Amygdala (tissue), 56 donors: ENCODE data around the gene RNPS1.

Experiments used
- DNase-seq, 56 donors: peaks; one replicate each; lab custom pipeline; 2025; lab: John Stamatoyannopoulos, UW

The RNPS1 gene

DNA sequence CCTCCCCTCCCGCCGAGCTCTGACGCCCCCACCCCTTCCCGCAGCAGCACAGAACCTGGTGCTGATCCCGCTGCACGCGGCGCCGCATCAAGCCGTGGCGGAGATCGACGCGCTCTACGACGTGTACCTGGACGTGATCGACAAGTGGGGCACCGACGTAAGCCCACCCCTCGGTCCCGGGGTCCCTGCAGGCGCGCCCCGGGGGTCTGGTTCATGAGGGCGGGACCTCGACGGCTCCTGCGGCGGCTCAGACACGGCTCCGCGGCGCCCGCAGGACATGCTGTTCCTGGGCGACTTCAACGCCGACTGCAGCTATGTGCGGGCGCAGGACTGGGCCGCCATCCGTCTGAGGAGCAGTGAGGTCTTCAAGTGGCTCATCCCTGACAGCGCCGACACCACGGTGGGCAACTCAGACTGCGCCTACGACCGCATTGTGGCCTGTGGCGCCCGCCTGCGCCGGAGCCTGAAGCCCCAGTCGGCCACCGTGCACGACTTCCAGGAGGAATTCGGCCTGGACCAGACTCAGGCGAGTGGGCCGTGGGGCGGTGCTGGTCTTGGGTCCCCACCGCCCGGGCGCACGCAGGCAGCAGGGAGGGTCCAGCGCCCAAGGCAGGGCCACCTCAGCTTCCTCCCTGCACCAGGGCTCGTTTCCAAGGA is 30.3 kb downstream of the RNPS1 start:
- DNase-seq = no peak

DNA sequence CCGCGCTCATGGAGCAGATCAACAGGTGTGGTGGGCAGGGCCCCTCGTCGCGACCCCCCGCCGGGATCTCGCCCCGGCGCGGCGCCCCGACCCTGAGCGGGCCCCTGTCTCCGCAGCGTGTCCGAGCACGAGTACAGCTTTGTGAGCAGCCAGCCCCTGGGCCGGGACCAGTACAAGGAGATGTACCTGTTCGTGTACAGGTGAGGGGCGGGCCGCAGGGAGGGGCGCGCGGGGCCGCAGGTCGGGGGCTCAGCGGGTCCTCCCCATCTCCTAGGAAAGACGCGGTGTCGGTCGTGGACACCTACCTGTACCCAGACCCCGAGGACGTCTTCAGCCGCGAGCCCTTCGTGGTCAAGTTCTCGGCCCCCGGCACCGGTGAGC is 30.8 kb downstream of the RNPS1 start:
- no peak for DNase-seq

DNA sequence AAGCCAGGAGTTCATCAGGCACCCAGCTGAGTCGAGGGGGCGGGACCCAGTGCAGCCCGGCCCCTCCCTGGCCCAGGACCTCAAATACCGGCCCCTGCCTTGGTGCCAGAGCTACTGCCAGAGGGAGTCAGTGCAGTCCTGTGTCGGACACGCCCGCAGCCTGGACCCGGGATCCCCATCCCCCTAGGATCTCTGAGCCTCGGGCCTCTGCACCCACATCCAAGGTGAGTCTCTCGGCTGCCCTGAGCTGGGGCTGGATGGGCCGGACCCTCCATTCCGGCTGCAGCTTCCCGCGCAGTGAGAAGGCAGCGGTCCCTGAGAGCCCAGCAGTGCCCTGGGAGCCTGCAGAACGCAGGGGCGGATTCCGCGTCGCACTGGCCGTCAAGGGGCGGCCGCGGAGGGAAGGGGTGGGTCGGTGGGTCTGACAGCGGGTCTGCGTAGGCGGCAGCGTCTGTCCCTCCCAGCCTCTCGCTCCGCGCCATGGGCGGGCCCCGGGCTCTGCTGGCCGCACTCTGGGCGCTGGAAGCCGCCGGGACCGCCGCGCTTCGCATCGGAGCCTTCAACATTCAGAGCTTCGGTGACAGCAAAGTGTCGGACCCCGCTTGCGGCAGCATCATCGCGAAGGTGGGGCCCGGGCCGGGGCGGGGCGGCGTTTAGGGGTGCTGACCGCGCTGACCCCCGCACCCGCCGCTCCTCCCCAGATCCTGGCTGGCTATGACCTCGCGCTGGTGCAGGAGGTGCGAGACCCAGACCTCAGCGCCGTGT is 31.4 kb downstream of the RNPS1 start, which contains the start of gene DNASE1L2:
DNASE1L2 (plus strand) TSS at position 108 of the 765 bp plus-strand sequence; CDS start at position 481, 373 bp downstream.
- no peak for DNase-seq

DNA sequence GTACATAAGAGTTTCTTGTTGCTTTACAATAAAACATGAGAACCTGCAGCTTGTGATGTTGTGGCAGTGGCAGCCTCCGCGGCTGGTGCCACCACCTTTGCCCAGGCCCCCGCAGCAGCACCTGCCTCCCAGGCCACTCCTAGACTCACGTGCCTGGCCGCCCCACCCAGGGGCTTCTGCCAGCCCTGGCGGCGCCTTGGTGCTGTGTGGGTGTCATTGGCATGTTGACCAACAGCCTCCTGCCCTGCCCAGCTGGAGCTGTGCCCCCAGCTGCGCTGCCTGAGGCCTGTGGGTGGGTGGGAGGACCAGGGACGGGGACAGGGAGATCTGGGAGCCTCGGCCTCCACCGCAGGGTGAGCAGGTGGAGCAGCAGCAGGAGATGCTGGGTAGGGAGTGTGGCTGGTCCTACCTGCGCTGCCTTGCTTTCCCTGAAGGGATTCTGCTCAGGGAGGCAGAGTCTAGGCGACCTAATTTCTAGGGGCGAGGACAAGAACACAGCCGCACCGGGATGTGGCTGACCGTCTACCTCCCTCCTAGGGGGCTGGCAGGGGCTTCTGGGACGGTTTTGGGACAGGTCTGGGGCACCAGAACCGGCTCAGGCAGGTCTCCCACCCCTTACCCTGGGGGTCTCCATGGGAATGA is 32.1 kb downstream of the RNPS1 start:
- no peak for DNase-seq

DNA sequence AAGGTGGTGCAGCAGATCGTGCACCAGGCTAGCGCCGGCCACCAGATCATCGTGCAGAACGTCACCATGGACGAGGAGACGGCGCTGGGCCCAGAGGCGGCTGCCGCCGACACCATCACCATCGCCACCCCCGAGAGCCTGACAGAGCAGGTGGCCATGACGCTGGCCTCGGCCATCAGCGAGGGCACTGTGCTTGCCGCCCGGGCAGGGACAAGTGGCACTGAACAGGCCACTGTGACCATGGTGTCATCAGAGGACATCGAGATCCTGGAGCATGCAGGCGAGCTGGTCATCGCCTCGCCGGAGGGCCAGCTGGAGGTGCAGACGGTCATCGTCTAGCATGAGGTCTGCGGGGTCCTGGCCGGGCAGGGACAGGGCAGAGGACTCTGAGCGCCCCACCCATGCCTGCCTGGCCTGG is 32.7 kb downstream of the RNPS1 start:
- DNase-seq = no peak

DNA sequence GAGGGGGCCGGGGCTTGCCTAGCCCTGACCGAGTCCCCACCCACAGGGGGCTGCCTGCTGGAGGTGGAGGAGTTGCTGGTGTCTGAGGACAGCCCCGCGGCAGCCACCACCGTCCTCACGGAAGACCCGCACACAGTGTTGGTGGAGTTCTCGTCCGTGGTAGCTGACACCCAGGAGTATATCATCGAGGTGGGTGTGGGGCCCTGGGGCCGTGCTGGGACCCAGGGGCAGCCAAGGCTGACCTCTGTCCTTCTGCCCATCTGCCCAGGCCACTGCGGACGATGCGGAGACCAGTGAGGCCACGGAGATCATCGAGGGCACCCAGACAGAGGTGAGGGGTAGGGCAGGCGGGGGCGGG is 33.1 kb downstream of the RNPS1 start:
- DNase-seq = no peak

DNA sequence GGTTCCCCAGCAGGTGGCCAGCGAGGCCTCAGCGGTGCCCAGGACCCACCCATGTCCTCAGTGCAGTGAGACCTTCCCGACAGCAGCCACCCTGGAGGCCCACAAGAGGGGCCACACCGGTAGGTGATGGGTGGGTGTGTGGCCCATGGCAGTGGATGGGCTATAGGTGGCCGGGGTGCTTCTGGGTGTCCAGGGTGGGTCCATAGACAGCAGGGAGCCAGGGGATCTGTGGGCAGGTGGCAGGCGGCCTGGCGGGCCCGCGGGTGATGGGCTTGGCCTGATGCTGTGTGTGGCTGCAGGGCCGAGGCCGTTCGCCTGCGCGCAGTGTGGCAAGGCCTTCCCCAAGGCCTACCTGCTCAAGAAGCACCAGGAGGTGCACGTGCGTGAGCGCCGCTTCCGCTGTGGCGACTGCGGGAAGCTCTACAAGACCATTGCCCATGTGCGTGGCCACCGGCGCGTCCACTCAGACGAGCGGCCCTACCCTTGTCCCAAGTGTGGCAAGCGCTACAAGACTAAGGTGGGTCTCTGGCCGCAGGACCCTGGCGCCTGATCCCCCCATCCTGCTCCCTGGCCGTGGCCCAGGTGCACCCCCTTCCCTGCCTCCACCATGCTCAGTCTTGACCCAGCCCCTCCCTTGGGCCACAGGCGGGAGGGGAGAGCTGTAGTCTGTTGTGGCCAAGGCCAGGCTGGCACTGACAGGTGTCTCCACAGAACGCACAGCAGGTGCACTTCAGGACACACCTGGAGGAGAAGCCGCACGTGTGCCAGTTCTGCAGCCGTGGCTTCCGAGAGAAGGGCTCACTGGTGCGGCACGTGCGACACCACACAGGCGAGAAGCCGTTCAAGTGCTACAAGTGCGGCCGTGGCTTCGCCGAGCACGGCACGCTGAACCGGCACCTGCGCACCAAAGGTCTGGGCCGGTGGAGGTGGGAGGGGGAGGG is 33.8 kb downstream of the RNPS1 start:
- DNase-seq = no peak

DNA sequence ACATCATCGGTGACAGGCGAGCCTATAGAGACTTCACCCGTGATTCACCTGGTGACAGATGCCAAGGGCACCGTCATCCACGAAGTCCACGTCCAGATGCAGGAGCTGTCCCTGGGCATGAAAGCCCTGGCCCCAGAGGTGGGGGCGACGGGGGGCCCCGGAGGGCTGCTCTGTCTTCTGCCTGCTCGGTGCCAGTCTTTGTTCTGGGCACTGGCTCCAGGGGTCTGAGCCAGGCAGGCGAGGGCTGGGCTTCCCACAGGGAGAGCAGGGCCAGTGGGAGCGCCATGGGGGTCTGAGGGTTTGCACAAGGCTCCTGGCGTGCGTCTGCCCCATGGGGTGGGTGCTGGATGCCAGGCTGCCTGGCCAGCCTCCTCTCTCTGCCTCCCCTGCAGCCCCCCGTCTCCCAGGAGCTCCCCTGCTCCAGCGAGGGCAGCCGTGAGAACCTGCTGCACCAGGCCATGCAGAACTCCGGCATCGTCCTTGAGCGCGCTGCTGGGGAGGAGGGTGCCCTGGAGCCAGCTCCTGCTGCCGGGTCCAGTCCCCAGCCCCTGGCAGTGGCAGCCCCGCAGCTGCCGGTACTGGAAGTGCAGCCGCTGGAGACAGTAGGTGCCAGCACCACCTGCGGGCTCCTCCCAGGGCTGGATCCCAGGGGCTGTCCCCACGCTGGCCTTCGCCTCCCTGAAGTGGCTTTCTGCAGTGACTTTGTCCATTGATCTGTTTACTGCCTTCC is 34.7 kb downstream of the RNPS1 start:
- no peak for DNase-seq

DNA sequence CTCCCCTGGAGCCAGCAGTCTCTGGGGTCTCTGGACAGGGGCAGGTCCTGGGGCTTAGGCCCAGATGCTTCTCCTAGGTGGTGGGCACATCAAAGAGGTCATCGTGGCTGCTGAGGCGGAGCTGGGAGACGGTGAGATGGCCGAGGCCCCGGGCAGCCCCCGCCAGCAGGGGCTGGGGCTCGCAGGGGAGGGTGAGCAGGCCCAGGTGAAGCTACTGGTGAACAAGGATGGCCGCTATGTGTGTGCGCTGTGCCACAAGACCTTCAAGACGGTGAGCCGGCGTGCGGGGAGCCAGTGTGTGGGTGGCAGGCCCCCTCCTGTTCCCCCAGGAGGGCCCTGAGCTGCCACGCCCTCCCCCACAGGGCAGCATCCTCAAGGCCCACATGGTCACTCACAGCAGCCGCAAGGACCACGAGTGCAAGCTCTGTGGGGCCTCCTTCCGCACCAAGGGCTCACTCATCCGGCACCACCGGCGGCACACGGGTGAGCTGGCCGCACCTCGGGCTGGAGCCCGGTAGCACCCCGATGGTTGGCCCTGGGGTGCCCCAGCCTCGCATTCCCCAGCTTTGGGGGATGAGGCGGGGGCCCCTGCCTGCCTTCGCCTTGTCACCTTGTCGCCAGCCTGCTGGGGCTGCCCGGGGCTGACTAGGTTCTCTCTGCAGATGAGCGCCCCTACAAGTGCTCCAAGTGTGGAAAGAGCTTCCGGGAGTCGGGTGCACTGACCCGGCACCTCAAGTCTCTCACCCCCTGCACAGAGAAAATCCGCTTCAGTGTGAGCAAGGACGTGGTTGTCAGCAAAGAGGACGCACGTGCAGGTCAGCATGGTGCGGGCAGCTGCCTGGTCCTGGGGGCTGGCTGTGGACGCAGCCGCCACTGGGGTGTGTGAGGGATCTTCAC is 35.6 kb downstream of the RNPS1 start:
- DNase-seq = no peak

DNA sequence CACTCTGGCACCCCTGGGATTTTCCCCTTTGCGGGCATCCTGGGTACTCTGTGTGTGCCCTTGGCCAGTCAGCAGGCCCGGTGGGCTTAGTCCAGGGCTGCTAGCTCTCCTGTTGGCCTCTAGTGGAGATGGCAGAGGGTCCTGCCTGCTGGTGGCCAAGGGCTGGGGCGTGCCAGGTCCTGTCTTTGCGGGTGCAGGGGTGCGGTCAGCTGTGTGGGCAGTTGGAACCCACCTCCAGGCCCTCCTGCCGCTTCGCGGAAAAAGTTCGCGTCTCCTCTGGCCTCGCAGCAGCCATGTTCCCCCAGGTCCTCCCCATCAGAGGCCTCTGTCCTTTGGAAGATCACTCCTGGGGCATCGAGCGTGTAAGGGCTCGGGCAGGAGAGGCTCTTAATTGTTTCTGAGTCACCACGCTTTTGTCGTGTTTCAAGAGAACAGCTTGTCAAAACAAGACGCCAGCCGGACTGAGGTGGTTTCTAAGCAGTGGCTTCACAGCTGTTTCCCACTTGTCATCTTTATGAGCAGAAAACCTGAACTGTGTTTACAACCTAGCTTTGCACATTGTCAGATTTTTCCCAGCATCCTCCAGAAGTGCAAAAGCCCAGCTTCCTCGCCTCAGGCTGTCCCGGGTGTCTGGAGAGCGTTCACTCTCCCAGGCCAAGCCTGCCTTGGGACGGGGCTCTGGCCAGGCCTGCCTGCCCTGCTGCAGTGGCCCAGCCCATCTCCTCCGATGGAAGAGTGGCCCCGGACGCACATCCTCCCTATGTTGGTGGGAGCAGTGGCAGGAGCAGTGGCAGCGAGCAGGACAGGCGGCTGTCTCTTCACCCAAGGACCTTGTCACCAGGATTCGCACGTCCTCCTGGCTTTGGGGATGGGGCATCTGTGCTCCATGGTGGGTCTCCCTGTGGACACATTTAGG is 36.7 kb downstream of the RNPS1 start:
- peak in 1 of 56 donors; percentile 12 for DNase-seq

DNA sequence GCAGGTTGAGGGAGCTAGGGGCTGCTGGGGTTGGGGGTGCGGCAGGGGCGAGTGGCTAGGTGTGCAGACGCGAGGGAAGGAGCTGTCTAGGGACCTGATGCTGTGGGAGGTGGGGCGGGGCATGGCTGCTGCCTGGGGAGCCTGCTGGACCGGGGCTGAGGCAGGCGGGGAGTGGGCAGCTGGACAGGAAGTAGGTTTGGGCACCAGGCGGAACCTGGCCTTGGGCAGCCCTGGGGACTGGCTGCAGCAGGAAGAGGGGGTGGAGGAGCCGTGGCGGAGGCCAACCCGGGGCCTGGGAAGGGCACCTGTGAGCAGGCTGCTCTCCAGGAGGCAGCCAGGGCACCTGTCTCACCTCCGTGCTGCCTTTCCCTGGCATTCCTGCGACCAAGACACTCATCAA is 37.5 kb downstream of the RNPS1 start:
- DNase-seq = no peak

DNA sequence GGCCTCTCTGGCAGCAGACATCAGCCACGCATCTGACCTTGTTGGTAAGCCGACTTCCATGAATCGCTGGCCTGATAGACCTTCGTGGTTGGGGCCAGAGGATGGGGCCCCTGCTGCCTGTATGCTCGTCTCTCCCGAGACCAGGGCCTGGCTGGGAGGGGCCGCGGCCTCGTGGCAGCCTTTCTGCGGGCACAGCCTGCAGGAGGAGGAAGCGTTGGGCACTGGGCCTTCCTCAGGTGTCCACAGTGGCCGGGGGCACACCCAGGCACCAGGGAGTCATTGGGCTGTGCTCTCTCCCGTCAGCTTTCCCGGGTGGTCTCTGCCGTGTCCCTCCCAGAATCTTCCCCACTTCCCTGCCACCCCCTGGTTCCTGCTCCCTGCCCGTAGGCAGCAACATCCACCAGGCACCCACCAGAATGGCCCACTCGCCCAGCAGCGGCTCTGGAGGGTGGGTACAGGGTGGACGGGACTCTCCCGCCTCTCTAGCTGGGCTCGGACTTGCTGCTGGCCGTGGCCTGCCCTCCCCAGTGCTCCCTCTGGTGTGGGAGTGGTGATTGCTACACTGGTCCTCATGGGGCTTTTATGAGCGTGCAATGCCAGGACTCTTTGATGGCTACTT is 38.2 kb downstream of the RNPS1 start:
- no peak for DNase-seq

DNA sequence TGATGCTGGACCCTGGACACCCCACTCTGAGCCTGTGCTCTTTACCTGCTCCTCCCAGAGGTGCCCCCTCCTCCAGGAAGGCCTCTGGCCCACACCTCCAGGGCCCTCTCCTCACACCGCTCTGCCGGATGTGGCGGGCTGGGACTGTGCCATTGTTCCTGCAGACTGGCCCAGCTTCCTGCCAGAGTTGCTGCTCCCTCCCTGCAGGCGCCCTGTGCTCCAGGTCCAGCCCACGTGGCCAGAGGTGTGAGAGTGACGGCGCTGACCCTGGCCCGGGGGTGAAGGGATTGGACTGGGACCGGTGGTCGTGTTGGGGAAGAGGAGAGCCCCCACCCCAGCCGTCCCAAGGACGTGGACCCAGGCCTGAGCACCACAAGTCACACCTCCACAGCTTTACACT is 38.8 kb downstream of the RNPS1 start:
- DNase-seq = no peak

DNA sequence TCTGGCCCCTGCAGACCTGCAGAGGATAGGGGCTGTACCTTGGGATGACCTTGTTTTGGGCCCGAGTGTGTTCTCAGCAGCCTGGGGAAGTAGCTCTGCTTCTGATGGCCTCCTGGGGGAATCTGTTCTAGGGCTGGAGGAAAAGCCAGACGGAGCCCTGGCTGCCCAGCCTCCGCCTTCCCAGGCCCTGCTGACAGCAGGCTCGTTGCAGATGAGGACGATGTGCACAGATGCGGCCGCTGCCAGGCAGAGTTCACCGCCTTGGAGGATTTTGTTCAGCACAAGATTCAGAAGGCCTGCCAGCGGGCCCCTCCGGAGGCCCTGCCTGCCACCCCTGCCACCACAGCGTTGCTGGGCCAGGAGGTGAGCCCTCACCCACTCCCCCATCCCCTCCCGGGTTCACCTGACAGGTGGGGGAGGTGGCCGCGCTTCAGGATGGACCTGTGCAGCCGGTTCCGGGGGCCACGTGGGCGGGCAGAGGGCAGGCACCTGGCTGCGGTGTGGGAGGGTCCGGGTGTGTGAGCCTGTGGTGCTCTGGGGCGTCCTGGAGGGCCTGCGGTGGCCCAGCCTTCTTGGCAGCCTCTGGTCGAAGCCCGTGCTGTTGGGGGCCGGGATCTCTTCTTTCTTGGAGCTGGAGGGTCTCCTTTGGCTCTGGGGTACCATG is 39.6 kb downstream of the RNPS1 start:
- DNase-seq = no peak

DNA sequence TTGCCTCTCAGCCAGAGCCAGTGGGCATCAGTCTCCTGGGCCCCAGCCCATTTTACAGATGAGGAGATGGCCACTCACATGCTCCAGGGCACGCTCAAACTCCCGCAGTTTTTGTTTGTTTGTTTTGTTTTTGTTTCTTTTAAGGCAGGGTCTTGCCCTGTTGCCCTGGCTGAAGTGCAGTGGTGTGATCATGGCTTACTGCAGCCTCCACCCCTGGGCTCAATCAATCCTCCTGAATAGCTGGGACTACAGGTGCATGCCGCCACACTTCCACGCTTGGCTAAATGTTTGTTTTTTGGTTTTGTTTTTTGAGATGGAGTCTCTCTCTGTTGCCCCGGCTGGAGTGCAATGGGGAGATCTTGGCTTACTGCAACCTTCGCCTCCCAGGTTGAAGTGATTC is 41.0 kb downstream of the RNPS1 start:
- DNase-seq = no peak

DNA sequence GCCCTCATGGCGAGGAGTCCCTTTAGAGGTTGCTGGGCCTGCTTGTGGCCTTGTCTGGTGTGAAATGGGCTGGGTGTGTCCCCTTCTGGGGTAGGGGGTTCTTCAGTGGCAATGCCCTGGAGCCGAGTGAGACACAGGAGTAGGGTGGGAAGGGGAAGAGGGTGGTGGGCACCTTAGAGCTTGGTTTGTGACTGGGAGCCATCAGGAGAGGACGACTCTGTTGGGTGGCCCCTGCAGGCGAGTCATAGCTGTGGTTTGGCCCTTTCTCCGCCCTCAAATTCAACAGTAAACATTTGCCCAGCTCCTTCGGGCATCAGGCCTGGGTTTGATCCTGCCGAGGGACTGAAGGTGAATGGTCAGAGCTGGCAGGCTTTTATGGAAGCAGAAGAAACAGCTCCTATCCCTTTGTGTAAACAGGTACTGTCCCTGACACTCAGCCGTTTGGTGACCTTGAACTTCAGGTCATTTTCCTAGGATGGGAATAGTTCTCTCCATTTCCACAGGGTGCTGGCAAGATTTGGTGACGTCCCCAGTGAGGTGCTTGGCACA is 41.6 kb downstream of the RNPS1 start:
- no peak for DNase-seq
